Caco-2 (cell line): Measurements from ENCODE around the gene ERVW-1. TPM values are rescaled to one million over a fixed set of nuclear protein-coding genes. Genes with fewer than 3 reads are reported as not detected.
A peak's percentile ranks its signal among the peaks of the same experiment; 100 is the strongest.

Experiments
- BruUV-seq: library from RNA; stranded (reverse); fragments of 400-500 nt; replicated peaks from 2 replicates; lab custom pipeline; 2021; lab: Mats Ljungman, UMichigan
- CTCF ChIA-PET: fragments of 300-600 bp; sonication (Branson Sonifier 250); formaldehyde crosslinking; loops from one replicate; lab custom pipeline; 2022; ENCODE audit warnings: antibody characterized with exemption; lab: Charles Lee
- POLR2A ChIA-PET: fragments of 300-600 bp; sonication (Branson Sonifier 250); formaldehyde crosslinking; loops from one replicate; lab custom pipeline; 2022; ENCODE audit warnings: antibody characterized with exemption; lab: Charles Lee
- DNase-seq, 2 experiments: peaks; one replicate each; pipeline versions ENCODE4 v3.0.0 to v3.0.0-alpha.2; 2020 to 2022
- H3K27me3 ChIP-seq: replicated peaks from 2 replicates; pipeline ENCODE4 v1.6.0; 2011; ENCODE audit warnings: low read length; ENCODE audit not compliant: control insufficient read depth, insufficient read depth
- H3K36me3 ChIP-seq: 2 replicates; pipeline ENCODE4 v1.5.1; 2011; ENCODE audit warnings: low read length; ENCODE audit not compliant: control insufficient read depth, insufficient read depth
- H3K4me1 ChIP-seq: fragments of 250-450 bp; sonication (Bioruptor Pico); 2 replicates; pipeline ENCODE4 v1.5.1; 2020; ENCODE audit warnings: mild to moderate bottlenecking
- H3K4me3 ChIP-seq: 2 replicates; pipeline ENCODE4 v1.5.1; 2011; ENCODE audit warnings: low read depth, mild to moderate bottlenecking, control low read depth, low read length
- H3K9me3 ChIP-seq: fragments of 250-450 bp; sonication (Bioruptor Pico); 2 replicates; pipeline ENCODE4 v1.5.1; 2020; ENCODE audit warnings: mild to moderate bottlenecking, moderate library complexity
- H3K27ac Mint-ChIP-seq: one replicate; pipeline ENCODE4 v1.8.0; 2022; ENCODE audit warnings: mixed read lengths; ENCODE audit not compliant: unreplicated experiment
- H3K27me3 Mint-ChIP-seq: one replicate; pipeline ENCODE4 v1.8.0; 2022; ENCODE audit warnings: mixed read lengths; ENCODE audit not compliant: insufficient read depth, unreplicated experiment
- H3K36me3 Mint-ChIP-seq: one replicate; pipeline ENCODE4 v1.8.0; 2022; ENCODE audit warnings: mild to moderate bottlenecking, mixed read lengths; ENCODE audit not compliant: insufficient read depth, unreplicated experiment
- H3K4me1 Mint-ChIP-seq: one replicate; pipeline ENCODE4 v1.8.0; 2022; ENCODE audit warnings: low read depth, mixed read lengths; ENCODE audit not compliant: unreplicated experiment
- H3K4me3 Mint-ChIP-seq: one replicate; pipeline ENCODE4 v1.8.0; 2022; ENCODE audit warnings: mild to moderate bottlenecking, moderate library complexity, mixed read lengths; ENCODE audit not compliant: unreplicated experiment
- H3K9me3 Mint-ChIP-seq: one replicate; pipeline ENCODE4 v1.8.0; 2022; ENCODE audit warnings: mixed read lengths; ENCODE audit not compliant: unreplicated experiment
- intact Hi-C: fragments of 100-400 bp; cut with micrococcal nuclease; formaldehyde crosslinking; loops from one replicate; pipeline ENCODE4 v1.10.0; 2022; ENCODE audit not compliant: unreplicated experiment
- total RNA-seq: library from RNA; stranded (reverse); gene quantifications from 2 replicates; pipeline ENCODE4 v1.2.3, GENCODE V29; 2022
- TF ChIP-seq, protein P1 (sequence below), 2 experiments: fragments of 200-600 bp in 1 of 2; IDR thresholded peaks; 1 replicate in 1 of 2; 2 replicates in 1 of 2; pipeline versions ENCODE4 v1.5.1 to v1.8.0; 2011 to 2022; ENCODE audit warnings: antibody characterized with exemption in 1 of 2, control low read depth in 1 of 2, inconsistent platforms in 1 of 2, low read depth in 1 of 2, low read length in 1 of 2, mild to moderate bottlenecking in 1 of 2, moderate library complexity in 1 of 2; ENCODE audit not compliant: insufficient read depth in 1 of 2, severe bottlenecking in 1 of 2, unreplicated experiment in 1 of 2

Gene ERVW-1
- total RNA-seq, 1 experiment from 2014 or later, result not detected

DNA sequence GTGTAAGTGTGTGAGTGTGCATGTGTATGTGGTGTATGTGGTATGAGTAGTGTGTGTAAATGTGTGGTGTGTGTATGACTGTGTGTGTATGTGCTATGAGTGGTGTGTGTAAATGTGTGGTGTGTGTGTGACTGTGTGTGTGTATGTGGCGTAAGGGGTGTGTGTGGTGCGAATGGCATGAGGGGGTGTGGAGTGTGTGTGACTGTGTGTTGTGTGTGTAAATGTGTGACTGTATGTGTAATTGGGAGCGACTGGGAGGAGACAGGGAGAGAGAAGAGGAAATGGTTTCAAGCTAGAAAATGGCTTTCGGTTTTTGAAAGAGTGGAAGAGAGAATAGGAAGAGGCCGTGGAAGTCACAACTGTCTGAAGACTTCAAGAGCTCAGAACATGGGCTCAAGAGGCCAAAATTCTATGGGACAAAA lies 54.0 kb downstream of the ERVW-1 start:
- TF ChIP-seq, protein P1, sequence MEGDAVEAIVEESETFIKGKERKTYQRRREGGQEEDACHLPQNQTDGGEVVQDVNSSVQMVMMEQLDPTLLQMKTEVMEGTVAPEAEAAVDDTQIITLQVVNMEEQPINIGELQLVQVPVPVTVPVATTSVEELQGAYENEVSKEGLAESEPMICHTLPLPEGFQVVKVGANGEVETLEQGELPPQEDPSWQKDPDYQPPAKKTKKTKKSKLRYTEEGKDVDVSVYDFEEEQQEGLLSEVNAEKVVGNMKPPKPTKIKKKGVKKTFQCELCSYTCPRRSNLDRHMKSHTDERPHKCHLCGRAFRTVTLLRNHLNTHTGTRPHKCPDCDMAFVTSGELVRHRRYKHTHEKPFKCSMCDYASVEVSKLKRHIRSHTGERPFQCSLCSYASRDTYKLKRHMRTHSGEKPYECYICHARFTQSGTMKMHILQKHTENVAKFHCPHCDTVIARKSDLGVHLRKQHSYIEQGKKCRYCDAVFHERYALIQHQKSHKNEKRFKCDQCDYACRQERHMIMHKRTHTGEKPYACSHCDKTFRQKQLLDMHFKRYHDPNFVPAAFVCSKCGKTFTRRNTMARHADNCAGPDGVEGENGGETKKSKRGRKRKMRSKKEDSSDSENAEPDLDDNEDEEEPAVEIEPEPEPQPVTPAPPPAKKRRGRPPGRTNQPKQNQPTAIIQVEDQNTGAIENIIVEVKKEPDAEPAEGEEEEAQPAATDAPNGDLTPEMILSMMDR (IDR thresholded peaks at IDR 0.05; ENCODE audit: insufficient read depth in 1 of 2, low read depth in 1 of 2, low read length in 1 of 2, severe bottlenecking in 1 of 2, unreplicated experiment in 1 of 2), result no peak
- Mint-ChIP-seq H3K27me3 (no peaks in the 10 kb centered on the region), H3K36me3 (no peaks in the 10 kb centered on the region), H3K27ac (peak overlapping the region; percentile 5), H3K9me3 (no peaks in the 10 kb centered on the region), H3K4me3 (peak overlapping the region; percentile 54), H3K4me1 (peaks cover 9% of the 10 kb centered on the region)
- BruUV-seq, result no TSS peak
- intact Hi-C loops, result loop anchor here (1.0 kb wide), 3 partner anchors 19 to 38 kb away; partner anchors contain the start of gene GATAD1
- no peaks in the 10 kb centered on the region for H3K9me3 ChIP-seq
- H3K4me1 ChIP-seq, result no peaks in the 10 kb centered on the region
- H3K36me3 ChIP-seq, result no peaks in the 10 kb centered on the region
- CTCF ChIA-PET, result interaction anchor here (1.2 to 2.8 kb wide), 3 partner anchors 24 to 178 kb away, joined by 6 to 74 read pairs (median 8); partner anchors contain the start of genes ANKIB1, GATAD1, KRIT1 and PEX1
- H3K4me3 ChIP-seq, result no peak overlapping the region
- no peaks in the 10 kb centered on the region; the same call in 1 of the 2 replicates for H3K27me3 ChIP-seq
- POLR2A ChIA-PET, result interaction anchor here (2.8 kb wide), 1 partner anchor 24 kb away, joined by 31 read pairs; the partner anchor contains the start of gene GATAD1
- DNase-seq, result no peak

DNA sequence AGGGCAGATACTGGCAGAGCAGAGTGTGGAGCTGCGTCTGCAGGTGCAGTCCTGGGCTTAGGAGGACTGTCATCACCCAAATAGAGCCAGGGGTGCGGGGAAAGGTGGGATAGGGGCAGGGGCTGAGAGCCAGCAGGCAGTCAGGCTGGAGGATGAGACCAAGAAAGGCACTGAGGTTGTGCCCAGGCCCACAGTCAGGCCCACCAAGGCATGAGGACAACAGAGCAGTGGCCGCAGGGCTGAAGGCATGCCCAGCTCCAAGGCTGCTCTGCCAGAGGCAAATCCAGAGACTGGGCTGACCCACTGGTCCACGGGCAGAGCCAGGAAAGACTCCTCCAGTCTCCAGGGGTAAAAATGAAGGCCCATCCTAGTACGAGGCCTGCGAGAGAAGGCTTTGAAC lies 54.8 kb downstream of the ERVW-1 start:
- TF ChIP-seq, protein P1 (IDR thresholded peaks at IDR 0.05; ENCODE audit: insufficient read depth in 1 of 2, low read depth in 1 of 2, low read length in 1 of 2, severe bottlenecking in 1 of 2, unreplicated experiment in 1 of 2), result no peak
- Mint-ChIP-seq H3K9me3 (no peaks in the 10 kb centered on the region), H3K36me3 (no peaks in the 10 kb centered on the region), H3K27ac (no peak overlapping the region), H3K4me3 (no peak overlapping the region), H3K27me3 (no peaks in the 10 kb centered on the region), H3K4me1 (peaks cover 9% of the 10 kb centered on the region)
- Histone ChIP-seq H3K4me3 (no peak overlapping the region), H3K27me3 (no peaks in the 10 kb centered on the region; the same call in 1 of the 2 replicates), H3K4me1 (no peaks in the 10 kb centered on the region), H3K36me3 (no peaks in the 10 kb centered on the region), H3K9me3 (no peaks in the 10 kb centered on the region)
- DNase-seq, result no peak
- POLR2A ChIA-PET, result no interaction called here
- no TSS peak for BruUV-seq
- intact Hi-C loops, result no loop called here
- CTCF ChIA-PET, result no interaction called here

DNA sequence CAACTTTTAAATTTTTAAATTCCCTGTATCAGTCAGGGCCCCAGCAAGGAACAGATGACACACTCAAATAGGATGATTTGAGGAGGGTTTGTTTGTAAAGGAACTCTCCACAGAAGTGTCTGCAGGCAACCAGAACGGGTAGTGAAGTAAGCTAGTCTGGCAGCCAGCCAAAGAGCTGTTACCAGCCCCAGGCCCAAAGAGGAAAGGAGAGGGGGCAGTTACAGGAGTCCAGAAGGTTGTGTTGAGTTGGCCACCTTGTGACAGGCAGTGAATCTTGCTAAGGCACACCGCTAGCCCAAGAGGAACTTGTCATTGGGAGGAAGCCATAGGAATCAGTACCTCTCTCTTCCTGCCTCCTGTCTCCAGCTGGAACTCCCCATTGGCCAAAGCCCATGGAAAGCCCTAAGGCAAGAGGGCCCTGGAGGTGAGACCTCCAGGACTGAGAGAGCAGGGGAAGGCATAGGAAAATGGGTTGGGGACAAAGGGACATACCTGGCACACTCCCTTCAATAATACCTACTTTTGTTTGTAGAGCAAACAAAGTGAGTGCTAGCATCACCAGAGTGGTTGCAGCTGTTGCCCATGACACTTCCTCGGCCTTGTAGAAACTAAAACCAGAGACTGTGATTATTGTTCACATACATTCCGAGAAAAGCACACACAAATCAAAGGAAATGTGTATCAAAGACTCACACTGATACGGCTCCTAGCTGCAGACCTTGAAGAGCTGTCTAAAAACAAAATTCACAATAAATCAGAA lies 55.9 kb downstream of the ERVW-1 start:
- no peaks in the 10 kb centered on the region for H3K9me3 Mint-ChIP-seq

More for the DNA sequence above, 55.9 kb downstream of the ERVW-1 start:
- Mint-ChIP-seq H3K36me3 (no peaks in the 10 kb centered on the region), H3K4me3 (no peak overlapping the region), H3K27ac (no peak overlapping the region), H3K4me1 (peaks cover 9% of the 10 kb centered on the region), H3K27me3 (no peaks in the 10 kb centered on the region)
- no peaks in the 10 kb centered on the region for H3K36me3 ChIP-seq
- no peak for DNase-seq
- no peaks in the 10 kb centered on the region for H3K9me3 ChIP-seq
- no peaks in the 10 kb centered on the region for H3K4me1 ChIP-seq
- POLR2A ChIA-PET, result no interaction called here
- BruUV-seq, result no TSS peak
- CTCF ChIA-PET, result no interaction called here
- intact Hi-C loops, result no loop called here
- H3K4me3 ChIP-seq, result no peak overlapping the region
- TF ChIP-seq, protein P1 (IDR thresholded peaks at IDR 0.05; ENCODE audit: insufficient read depth in 1 of 2, low read depth in 1 of 2, low read length in 1 of 2, severe bottlenecking in 1 of 2, unreplicated experiment in 1 of 2), result no peak
- H3K27me3 ChIP-seq, result no peaks in the 10 kb centered on the region

Other genes starting within 250 kb of the ERVW-1 start
- 50.3 and 54.4 TPM in 2 replicates for gene KRIT1, start 232.0 kb downstream of the ERVW-1 start, total RNA-seq
- gene ANKIB1, start 232.0 kb downstream of the ERVW-1 start, total RNA-seq, result 56.6 and 57.2 TPM in 2 replicates
- 36.7 and 38.2 TPM in 2 replicates for gene GATAD1, start 30.5 kb downstream of the ERVW-1 start, total RNA-seq
- gene PEX1, start 50.6 kb upstream of the ERVW-1 start, total RNA-seq, result 19.5 and 20.1 TPM in 2 replicates
- 14.2 and 14.4 TPM in 2 replicates for gene RBM48, start 50.8 kb upstream of the ERVW-1 start, total RNA-seq
- 41.9 and 42.5 TPM in 2 replicates for gene FAM133B, start 112.4 kb upstream of the ERVW-1 start, total RNA-seq